ENCODE data around the gene PMEPA1.
"Not testable (repeated sequence)": the region's sequence is repeated elsewhere in the genome, so short reads cannot be mapped to it uniquely, and the experiment has no call there.

Gene PMEPA1

GRCh38 chr20:57647933-57648785 lies 61.7 kb downstream of the PMEPA1 start:
- no peak for DNase-seq

GRCh38 chr20:57647006-57647932 lies 62.5 kb downstream of the PMEPA1 start:
- DNase-seq = no peak

- no peak for DNase-seq
Observed at GRCh38 chr20:57638895-57639236, 70.9 kb downstream of the PMEPA1 start.

- no peak for DNase-seq
Observed at GRCh38 chr20:57638173-57638894, 71.5 kb downstream of the PMEPA1 start.

GRCh38 chr20:57633945-57634491 lies 75.8 kb downstream of the PMEPA1 start:
- no peak for DNase-seq

GRCh38 chr20:57632286-57632685 lies 77.5 kb downstream of the PMEPA1 start:
- DNase-seq = no peak

- DNase-seq = no peak
Observed at GRCh38 chr20:57630061-57630460, 79.8 kb downstream of the PMEPA1 start.

GRCh38 chr20:57629491-57629901 lies 80.3 kb downstream of the PMEPA1 start:
- not testable (repeated sequence) for DNase-seq

GRCh38 chr20:57628962-57629308 lies 80.9 kb downstream of the PMEPA1 start:
- DNase-seq = not testable (repeated sequence)

GRCh38 chr20:57628047-57628961 lies 81.5 kb downstream of the PMEPA1 start:
- no peak for DNase-seq

GRCh38 chr20:57627339-57627738 lies 82.5 kb downstream of the PMEPA1 start:
- DNase-seq = no peak

GRCh38 chr20:57625978-57626377 lies 83.8 kb downstream of the PMEPA1 start:
- DNase-seq = no peak

GRCh38 chr20:57625181-57625958 lies 84.4 kb downstream of the PMEPA1 start:
- no peak for DNase-seq

- DNase-seq = no peak
Observed at GRCh38 chr20:57624124-57624523, 85.7 kb downstream of the PMEPA1 start.

- no peak for DNase-seq
Observed at GRCh38 chr20:57622579-57623381, 87.0 kb downstream of the PMEPA1 start.

GRCh38 chr20:57622201-57622570 lies 87.6 kb downstream of the PMEPA1 start:
- DNase-seq = no peak

GRCh38 chr20:57621421-57622200 lies 88.2 kb downstream of the PMEPA1 start:
- no peak for DNase-seq

- DNase-seq = no peak
Observed at GRCh38 chr20:57620999-57621398, 88.8 kb downstream of the PMEPA1 start.

- DNase-seq = no peak
Observed at GRCh38 chr20:57620274-57620990, 89.4 kb downstream of the PMEPA1 start, which contains the start of gene ZBP1. TSS of gene ZBP1 (minus strand) at chr20:57620426. CDS start at chr20:57620295, 131 bp downstream.

Data from SHP77 treated with DMSO at 0.1 percent for 48 hours (cell line).